Spleen (tissue), 11 donors: Measurements from ENCODE around the gene DLG2. TPM values are rescaled to one million over a fixed set of nuclear protein-coding genes. Genes with fewer than 3 reads are reported as not detected.

Experiments
- DNase-seq: peaks from one replicate; pipeline ENCODE4 v3.0.0-alpha.2; 2020
- H3K27ac ChIP-seq, 8 donors: fragments of 200-600 bp; sonication (generic) in 7 of 8; 1 replicate in 4 of 8; 2 replicates in 4 of 8; pipeline versions ENCODE4 v1.5.0 to v1.8.0; 2016 to 2021; ENCODE audit warnings: inconsistent platforms in 4 of 8, mild to moderate bottlenecking in 4 of 8, moderate library complexity in 1 of 8
- H3K27me3 ChIP-seq, 7 donors: fragments of 200-600 bp; sonication (generic) in 6 of 7; replicated peaks in 1 of 7; 1 replicate in 4 of 7; 2 replicates in 3 of 7; pipeline versions ENCODE4 v1.5.0 to v1.8.0; 2016 to 2021; ENCODE audit warnings: inconsistent platforms in 3 of 7, mild to moderate bottlenecking in 1 of 7
- H3K36me3 ChIP-seq, 6 donors: fragments of 200-600 bp; sonication (generic) in 5 of 6; 1 replicate in 4 of 6; 2 replicates in 2 of 6; pipeline versions ENCODE4 v1.5.0 to v1.8.0; 2016 to 2021; ENCODE audit warnings: inconsistent platforms in 2 of 6
- H3K4me1 ChIP-seq, 6 donors: fragments of 200-600 bp; sonication (generic) in 5 of 6; 1 replicate in 3 of 6; 2 replicates in 3 of 6; pipeline versions ENCODE4 v1.5.0 to v1.8.0; 2016 to 2021; ENCODE audit warnings: inconsistent platforms in 3 of 6
- H3K4me3 ChIP-seq, 8 donors: fragments of 200-600 bp; sonication (generic) in 7 of 8; 1 replicate in 4 of 8; 2 replicates in 4 of 8; pipeline versions ENCODE4 v1.5.0 to v1.8.0; 2016 to 2021; ENCODE audit warnings: inconsistent platforms in 4 of 8, mild to moderate bottlenecking in 4 of 8, moderate library complexity in 2 of 8
- H3K9me3 ChIP-seq, 8 donors: fragments of 200-600 bp; sonication (generic) in 7 of 8; 1 replicate in 4 of 8; 2 replicates in 4 of 8; pipeline versions ENCODE4 v1.5.0 to v1.8.0; 2016 to 2021; ENCODE audit warnings: inconsistent platforms in 4 of 8
- CTCF ChIP-seq, 11 experiments: fragments of 200-600 bp in 7 of 11; fragments of 450-650 bp in 4 of 11; sonication (generic) in 4 of 11; IDR thresholded peaks in 8 of 11; conservative IDR thresholded peaks in 3 of 11; 1 replicate in 7 of 11; 2 replicates in 4 of 11; pipeline versions ENCODE4 v1.4.0 to v1.8.0; 2016 to 2021; ENCODE audit warnings: antibody characterized with exemption in 11 of 11, inconsistent platforms in 4 of 11, mild to moderate bottlenecking in 1 of 11
- POLR2A ChIP-seq, 3 donors: fragments of 450-650 bp; IDR thresholded peaks; one replicate each; pipeline ENCODE4 v1.5.1; 2017; ENCODE audit warnings: antibody characterized with exemption in 3 of 3, mild to moderate bottlenecking in 1 of 3
- POLR2AphosphoS5 ChIP-seq, 3 donors: sonication (generic); formaldehyde crosslinking; IDR thresholded peaks; one replicate each; pipeline ENCODE4 v1.5.1; 2017; ENCODE audit warnings: antibody characterized with exemption in 3 of 3
- WGBS, 5 donors: extraction: QIAGEN DNeasy Blood & Tissue Kit in 3 of 5; methylation state at CpG; one replicate each; pipeline versions ENCODE4 v1.1.5 to v1.1.7; 2013 to 2018; 5-methylcytosine and 5-hydroxymethylcytosine counted together
- intact Hi-C: fragments of 100-400 bp; cut with DNase I; formaldehyde crosslinking; loops from one replicate; pipeline ENCODE4 v1.15.0; 2023; ENCODE audit warnings: low total_unique reads
- polyA plus RNA-seq, 3 donors: library from polyadenylated mRNA; stranded (reverse); fragments of 200-250 nt; gene quantifications; one replicate each; pipeline ENCODE4 v1.2.1, GENCODE V29; 2013
- total RNA-seq, 7 donors: library from RNA; depleted of rRNA in 3 of 7; stranded (reverse); fragments of >200 nt in 3 of 7; fragmentation: NEBNext Ultra II Directional in 4 of 7; extraction: Animal tissue kit (Norgen Biotek cat#: 25700) in 4 of 7; gene quantifications; one replicate each; pipeline versions ENCODE4 v1.1.0 to v1.2.1, GENCODE V29; 2016 to 2021
- donor health status: healthy with polysubstance abuse.
- donor health status: DM: no; HTN: no; CAD: no; lungs with moderate emphysema.
- donor health status: DM: no; HTN: no; CAD: no.
- donor health status: Bipolar disorder and iron deficiency.
- donor health status: healthy.
- donor health status: DM: no; HTN: no; CAD: no.
- donor health status: DM: yes; HTN: yes; CAD: no.

Gene DLG2
- total and polyA plus RNA-seq, 10 donors: 0.43 to 12.7 (median 7.9) TPM

- intact Hi-C loops: no loop called here
- no peak for TF ChIP-seq POLR2AphosphoS5 (IDR thresholded peaks at IDR 0.05)
- TF ChIP-seq POLR2A (IDR thresholded peaks at IDR 0.05): no peak
- no peak for TF ChIP-seq CTCF (IDR thresholded peaks at IDR 0.05 in 8 of 11, conservative IDR thresholded peaks at IDR 0.05 in 3 of 11)
- no peak for DNase-seq
- Histone ChIP-seq H3K27me3 (no peaks in the 10 kb centered on the region), H3K27ac (no peak overlapping the region), H3K36me3 (no peaks in the 10 kb centered on the region), H3K4me1 (no peaks in the 10 kb centered on the region), H3K4me3 (no peak overlapping the region), H3K9me3 (peaks cover 0 to 87% (median 73%) of the 10 kb centered on the region in 8 donors)
- 80 to 89% (median 84%) methylated on average over 3 of the region's 3 CpGs for WGBS, 5 donors
These were observed 195.8 kb downstream of the DLG2 start for GRCh38 chr11:85431319-85431718.

GRCh38 chr11:85423794-85424193 is 203.3 kb downstream of the DLG2 start:
- no peak for TF ChIP-seq CTCF (IDR thresholded peaks at IDR 0.05 in 8 of 11, conservative IDR thresholded peaks at IDR 0.05 in 3 of 11)
- TF ChIP-seq POLR2A (IDR thresholded peaks at IDR 0.05): no peak
- no peak for TF ChIP-seq POLR2AphosphoS5 (IDR thresholded peaks at IDR 0.05)
- Histone ChIP-seq H3K36me3 (no peaks in the 10 kb centered on the region), H3K4me3 (no peak overlapping the region), H3K27me3 (no peaks in the 10 kb centered on the region), H3K4me1 (no peaks in the 10 kb centered on the region), H3K27ac (no peak overlapping the region), H3K9me3 (peaks cover 0 to 80% (median 54%) of the 10 kb centered on the region in 8 donors)
- DNase-seq: no peak
- intact Hi-C loops: no loop called here
- 78 to 86% (median 82%) methylated on average over 3 of the region's 3 CpGs for WGBS, 5 donors

- no peak for TF ChIP-seq POLR2A (IDR thresholded peaks at IDR 0.05)
- TF ChIP-seq POLR2AphosphoS5 (IDR thresholded peaks at IDR 0.05): no peak
- no peak for TF ChIP-seq CTCF (IDR thresholded peaks at IDR 0.05 in 8 of 11, conservative IDR thresholded peaks at IDR 0.05 in 3 of 11)
These were observed 203.8 kb downstream of the DLG2 start for GRCh38 chr11:85423316-85423715.

GRCh38 chr11:85414175-85414574 is 213.0 kb downstream of the DLG2 start:
- Histone ChIP-seq H3K27ac (no peak overlapping the region), H3K4me3 (no peak overlapping the region), H3K36me3 (no peaks in the 10 kb centered on the region), H3K27me3 (no peaks in the 10 kb centered on the region), H3K9me3 (peaks cover 0 to 67% (median 59%) of the 10 kb centered on the region in 8 donors), H3K4me1 (no peaks in the 10 kb centered on the region)
- intact Hi-C loops: no loop called here
- TF ChIP-seq CTCF (IDR thresholded peaks at IDR 0.05 in 8 of 11, conservative IDR thresholded peaks at IDR 0.05 in 3 of 11) (no peak), POLR2AphosphoS5 (IDR thresholded peaks at IDR 0.05) (no peak), POLR2A (IDR thresholded peaks at IDR 0.05) (no peak)
- DNase-seq: no peak
- WGBS, 5 donors: 77 to 87% (median 84%) methylated on average over 5 of the region's 5 CpGs

More at GRCh38 chr11:85423316-85423715, 203.8 kb downstream of the DLG2 start:
- no peak overlapping the region for H3K4me3 ChIP-seq
- H3K27me3 ChIP-seq: no peaks in the 10 kb centered on the region
- intact Hi-C loops: no loop called here
- H3K9me3 ChIP-seq: peaks cover 0 to 82% (median 57%) of the 10 kb centered on the region in 8 donors
- no peak overlapping the region for H3K27ac ChIP-seq
- H3K36me3 ChIP-seq: no peaks in the 10 kb centered on the region
- no peaks in the 10 kb centered on the region for H3K4me1 ChIP-seq
- 83 to 100% (median 100%) methylated on average over 1 of the region's 1 CpG for WGBS, 5 donors
- DNase-seq: peak; percentile 32
